Hair follicle dermal papilla cell (primary cell): ENCODE measurements around the gene SNRNP40. TPM values are rescaled to one million over a fixed set of nuclear protein-coding genes. Genes with fewer than 3 reads are reported as not detected.

Source experiments
- total RNA-seq: library from RNA; depleted of rRNA; stranded (reverse); fragments of >200 nt; gene quantifications from 2 replicates; pipeline ENCODE4 v1.2.3, GENCODE V29; 2012

The SNRNP40 gene
- 59.1 and 67.0 TPM in 2 replicates for total RNA-seq

DNA sequence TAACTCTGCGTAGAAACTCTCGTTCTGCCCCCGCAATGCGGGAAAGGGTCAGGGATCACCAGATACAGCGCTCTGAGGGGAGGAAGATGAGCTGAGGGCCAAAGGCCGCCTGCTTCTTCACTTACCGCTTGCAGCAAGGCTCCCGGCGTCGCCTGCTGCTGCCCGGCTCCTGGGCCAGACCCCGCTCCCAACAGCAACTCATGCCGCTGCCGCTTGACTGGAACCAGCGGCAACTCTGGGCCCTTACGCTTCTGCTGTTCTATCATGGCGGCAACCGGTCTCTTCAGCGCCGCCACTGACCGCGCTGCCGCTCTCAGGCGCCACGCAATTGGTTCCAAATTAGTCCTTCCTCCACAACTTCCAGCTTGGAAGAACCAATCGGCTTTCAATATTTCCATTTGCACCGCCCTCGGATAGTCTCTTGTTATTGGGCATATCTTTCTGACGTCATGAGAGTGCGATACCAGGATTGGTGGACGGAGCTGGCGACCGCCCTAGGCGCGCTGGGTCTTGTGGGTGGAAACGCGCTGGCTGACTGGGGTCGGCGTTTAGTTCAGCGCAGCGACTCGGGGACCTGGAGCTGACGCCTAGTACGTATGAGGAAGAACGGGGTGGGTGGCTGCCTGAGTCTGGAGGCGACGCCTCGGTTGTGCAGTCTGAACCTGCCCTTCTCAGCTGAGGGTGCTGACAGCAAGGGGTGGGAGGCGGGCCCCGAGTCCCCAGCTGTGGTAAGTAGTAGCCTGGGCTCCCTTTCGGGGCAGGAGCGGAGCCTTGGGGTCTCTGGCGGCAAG is at the start of gene SNRNP40, which contains the start of gene ZCCHC17:
Gene SNRNP40, minus strand, starts transcription at position 303 of the 791 bp plus-strand sequence. Its CDS starts 37 bp downstream, at position 266.
Gene ZCCHC17, plus strand, starts transcription at position 547 of the 791 bp plus-strand sequence. CDS start 13,067 bp downstream, outside the sequence.

DNA sequence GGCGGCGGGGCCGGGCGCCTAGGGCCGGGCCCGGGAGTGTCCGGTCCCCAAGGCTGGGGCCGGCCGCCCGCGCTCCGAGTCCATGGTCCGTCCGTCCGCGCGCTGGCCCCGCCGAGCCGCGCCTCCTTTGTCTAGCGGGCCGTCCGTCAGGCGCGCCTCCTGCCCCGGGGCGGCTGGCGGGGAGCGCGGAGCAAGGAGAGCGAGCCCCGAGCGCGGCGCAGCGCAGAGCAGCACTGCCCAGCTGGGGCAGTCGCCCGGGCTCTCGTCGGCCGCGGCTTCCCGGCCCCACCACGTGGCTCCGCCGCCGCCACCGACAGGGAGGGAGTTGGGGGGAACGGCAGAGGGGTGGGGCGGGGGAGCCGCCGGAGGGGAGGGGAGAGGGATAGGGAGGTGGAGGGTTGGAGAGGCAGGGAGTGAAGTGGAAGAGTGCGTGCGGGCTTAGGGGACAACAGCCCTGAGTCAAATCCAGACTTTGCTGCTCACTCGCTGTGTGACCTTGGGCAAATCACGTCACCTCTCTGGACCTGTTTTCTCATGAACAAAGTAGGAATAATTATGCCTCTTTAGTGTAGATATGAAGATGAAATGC is 56.8 kb downstream of the SNRNP40 start, which contains the start of gene NKAIN1:
Gene NKAIN1, minus strand, starts transcription at position 235 of the 589 bp plus-strand sequence. CDS start 340 bp downstream, outside the sequence.

Other genes with a start within 250 kb of the SNRNP40 start
- 79.4 and 89.2 TPM in 2 replicates for gene PUM1, start 231.1 kb downstream of the SNRNP40 start, total RNA-seq
- gene NKAIN1, start 56.9 kb downstream of the SNRNP40 start, total RNA-seq: 0.24 TPM in 1 of 2 replicates, not detected in the other
- 20.9 and 25.5 TPM in 2 replicates for gene ZCCHC17, start 244 bp upstream of the SNRNP40 start, total RNA-seq
- 146 and 154 TPM in 2 replicates for gene FABP3, start 76.3 kb upstream of the SNRNP40 start, total RNA-seq
- gene SERINC2, start 116.4 kb upstream of the SNRNP40 start, total RNA-seq: 4.9 and 8.5 TPM in 2 replicates